ENCODE measurements around the gene KCNAB2.

DNA sequence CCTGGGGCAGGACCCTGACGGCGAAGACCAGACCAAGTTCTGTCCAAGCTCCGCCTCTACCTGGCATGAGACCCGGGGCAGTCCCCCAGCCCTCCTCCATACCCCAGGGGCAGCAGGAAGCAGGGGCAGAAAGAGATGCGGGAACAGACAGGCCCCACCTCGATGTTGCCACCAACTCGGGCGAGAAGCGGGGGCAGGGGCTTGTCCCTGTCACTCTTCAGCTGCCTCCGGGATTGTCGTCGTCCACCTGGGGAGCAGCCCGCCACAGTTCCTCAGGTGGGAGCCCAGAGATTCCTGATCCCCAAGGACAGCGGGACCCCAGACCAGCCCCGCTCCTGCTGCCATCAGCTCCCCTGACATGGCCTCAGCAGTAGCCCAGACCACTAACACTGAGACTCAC is 79.7 kb downstream of the KCNAB2 start:
- TF ChIP-seq, protein P1, sequence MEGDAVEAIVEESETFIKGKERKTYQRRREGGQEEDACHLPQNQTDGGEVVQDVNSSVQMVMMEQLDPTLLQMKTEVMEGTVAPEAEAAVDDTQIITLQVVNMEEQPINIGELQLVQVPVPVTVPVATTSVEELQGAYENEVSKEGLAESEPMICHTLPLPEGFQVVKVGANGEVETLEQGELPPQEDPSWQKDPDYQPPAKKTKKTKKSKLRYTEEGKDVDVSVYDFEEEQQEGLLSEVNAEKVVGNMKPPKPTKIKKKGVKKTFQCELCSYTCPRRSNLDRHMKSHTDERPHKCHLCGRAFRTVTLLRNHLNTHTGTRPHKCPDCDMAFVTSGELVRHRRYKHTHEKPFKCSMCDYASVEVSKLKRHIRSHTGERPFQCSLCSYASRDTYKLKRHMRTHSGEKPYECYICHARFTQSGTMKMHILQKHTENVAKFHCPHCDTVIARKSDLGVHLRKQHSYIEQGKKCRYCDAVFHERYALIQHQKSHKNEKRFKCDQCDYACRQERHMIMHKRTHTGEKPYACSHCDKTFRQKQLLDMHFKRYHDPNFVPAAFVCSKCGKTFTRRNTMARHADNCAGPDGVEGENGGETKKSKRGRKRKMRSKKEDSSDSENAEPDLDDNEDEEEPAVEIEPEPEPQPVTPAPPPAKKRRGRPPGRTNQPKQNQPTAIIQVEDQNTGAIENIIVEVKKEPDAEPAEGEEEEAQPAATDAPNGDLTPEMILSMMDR (IDR thresholded peaks at IDR 0.05; ENCODE audit: insufficient read depth, low read length) = no peak
- TF ChIP-seq POLR2AphosphoS5 (IDR thresholded peaks at IDR 0.05; ENCODE audit: low read depth) = no peak

Data from HL-60 (cell line).